ENCODE measurements around the gene CADPS2.
"Not testable (repeated sequence)": the region's sequence is repeated elsewhere in the genome, so short reads cannot be mapped to it uniquely, and the experiment has no call there.

The CADPS2 gene

DNA sequence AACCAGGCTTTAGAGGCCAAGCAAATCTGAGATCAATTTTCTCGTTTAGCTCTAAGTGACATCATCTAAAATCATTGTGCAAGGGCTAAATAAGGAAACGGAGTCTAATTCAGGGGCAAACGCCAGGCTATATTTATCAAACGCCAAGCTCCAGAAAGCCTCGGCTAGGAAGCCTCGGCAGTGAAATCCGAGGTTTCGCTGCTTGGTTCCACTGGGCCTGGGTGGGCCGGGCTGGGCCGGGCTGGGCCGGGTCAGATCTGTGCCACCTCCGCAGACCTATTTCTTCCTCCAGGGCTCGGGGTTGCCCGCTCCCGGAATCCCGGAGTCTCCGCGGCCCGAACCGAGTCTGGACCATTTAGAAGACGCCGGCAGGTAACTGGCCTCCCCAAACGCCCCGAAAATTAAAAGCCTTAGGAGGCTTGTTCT lies 581.3 kb downstream of the CADPS2 start:
- DNase-seq: peak; percentile 37

DNA sequence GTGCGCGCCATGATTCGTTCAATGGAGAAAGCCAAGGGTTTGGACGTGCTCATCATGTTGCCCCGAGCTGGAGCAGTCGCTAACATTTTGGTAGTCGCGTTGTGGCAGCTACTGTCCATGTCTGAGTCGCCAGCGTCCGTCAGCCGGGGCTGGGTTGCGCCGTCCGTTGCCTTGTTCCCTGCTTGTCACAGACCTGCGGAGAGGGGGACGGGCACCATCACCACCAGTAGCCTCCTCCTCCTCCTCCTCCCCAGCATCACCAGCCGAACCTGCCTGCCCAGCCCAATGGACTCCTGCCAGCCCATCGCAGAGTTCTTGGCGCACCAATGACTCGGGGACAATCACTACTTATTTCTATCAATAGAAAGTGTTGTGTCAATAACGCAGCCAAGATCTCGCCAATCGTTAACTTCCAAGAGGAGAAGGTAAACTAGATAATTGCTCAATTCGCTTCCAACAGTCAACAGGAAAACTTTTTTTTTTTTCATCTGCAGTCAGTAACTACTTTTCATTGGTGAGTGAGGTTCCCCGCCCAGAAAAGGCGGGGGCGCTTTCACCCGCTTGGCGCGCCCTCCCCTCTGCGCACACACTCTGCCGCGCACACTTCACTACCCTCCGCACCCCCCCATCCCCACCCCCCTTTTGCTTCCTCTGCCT lies 581.8 kb downstream of the CADPS2 start, which contains the start of gene FEZF1:
TSS of gene FEZF1 (minus strand) at position 432 of the 657 bp plus-strand sequence. CDS start at position 119, 313 bp downstream.
- peak; percentile 64 for DNase-seq

DNA sequence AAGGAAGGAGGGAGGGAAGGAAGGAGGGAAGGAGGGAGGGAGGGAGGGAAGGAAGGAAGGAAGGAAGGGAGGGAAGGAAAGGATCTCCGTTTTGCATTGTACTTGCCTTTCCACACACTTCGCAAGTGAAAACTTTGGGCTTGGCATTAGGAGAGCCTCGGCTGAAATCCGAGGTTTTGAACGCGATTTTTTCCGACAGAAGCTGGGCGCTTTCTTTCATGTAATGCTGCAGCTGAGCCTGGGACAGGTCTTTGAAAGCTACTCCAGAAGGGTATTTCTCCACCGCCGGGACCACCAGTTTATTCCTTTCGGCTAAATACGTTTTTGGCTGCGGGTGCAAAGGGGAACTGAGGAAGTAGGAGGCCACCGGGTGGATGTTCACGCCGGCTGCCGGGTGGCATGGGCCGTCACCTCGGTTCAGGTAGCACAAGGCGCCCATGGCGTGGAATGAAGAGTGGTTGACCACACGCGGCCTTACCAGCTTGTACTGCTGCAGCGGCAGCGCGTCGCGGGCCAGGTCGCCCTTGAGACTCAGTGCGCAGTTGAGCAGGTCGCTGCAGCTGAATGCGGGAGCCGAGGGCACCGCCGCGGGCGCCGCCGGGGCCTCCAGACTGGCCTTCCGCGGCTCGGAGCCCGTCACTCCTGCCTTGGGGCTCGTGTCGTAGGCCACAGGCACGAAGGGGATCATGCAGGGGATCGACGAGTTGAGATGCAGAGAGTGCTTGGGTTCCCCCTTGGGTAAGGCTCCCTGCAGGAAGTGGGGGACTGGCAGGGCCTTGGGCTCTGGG lies 582.5 kb downstream of the CADPS2 start:
- DNase-seq: no peak

DNA sequence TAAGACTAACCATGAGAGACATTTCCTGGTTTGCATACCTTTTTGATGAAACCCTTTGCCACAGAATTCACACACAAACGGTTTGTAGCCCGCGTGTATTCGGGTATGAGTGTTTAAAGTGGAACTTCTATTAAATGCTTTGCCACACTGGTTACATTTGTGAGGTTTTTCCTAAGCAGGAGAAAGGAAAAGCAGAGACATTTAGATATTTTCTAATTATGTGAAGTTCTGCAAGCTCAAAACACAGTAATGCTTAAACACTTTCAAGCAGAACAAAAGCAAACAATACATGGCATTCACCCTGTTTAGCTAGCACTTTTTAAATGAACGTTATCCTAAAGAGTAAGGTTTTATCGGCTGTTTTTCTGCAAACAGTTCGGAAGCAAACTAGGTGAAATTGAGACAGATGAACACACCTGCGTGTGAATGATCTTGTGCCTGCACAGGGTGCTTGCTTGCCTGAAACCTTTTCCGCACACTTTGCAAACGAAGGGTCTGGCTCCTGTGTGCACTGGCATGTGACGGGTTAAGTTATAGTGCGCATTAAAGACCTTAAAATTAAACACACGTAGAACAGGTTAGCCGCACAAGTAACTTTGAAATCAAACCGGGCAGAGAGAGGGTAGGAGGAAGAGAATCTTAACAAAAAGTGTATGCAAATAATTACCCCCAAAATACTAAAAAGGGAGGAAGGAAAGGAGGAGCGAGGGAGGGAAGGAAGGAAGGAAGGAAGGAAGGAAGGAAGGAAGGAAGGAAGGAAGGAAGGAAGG lies 583.3 kb downstream of the CADPS2 start:
- no peak for DNase-seq

DNA sequence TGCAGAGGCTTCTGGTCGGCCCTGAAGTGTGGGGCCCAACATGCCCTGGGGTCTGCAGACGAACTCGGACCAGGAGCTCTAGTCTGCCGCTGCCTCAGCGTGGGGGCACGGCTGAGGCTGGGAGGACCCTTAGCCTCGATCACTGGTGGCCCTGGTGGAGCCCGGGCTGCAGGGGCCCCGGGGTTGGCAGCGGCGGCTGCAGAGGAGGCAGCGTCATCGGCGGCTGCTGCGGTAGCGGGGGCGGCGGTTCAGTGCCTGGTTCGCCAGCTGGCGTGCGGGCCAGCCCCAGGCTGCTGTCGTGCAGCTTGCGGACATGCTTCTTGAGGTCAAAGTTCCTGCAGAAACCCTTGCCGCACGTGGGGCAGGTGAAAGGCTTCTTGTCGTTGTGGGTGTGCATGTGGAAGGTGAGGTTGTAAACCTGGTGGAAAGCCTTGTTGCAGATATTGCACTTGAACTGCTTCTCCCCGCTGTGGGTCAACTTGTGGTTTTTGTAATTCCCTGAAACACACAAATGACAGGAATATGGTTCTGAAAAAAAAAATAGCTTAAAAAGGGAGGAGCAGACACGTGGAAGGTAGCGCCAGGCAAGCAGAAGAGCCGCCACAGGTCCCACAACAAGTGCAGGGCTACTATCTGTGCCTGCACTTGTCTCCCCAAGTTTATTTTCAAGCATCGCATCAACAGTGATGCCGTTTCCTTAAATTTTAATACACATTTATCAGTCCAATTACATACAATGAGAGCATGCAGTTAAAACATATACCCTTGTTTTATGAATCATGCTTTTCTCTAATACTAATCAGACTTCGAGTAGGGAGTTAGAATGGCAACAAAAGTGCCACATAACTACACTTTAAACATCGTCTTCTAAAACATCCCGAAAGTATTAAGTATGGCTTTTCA lies 584.2 kb downstream of the CADPS2 start:
- no peak for DNase-seq

DNA sequence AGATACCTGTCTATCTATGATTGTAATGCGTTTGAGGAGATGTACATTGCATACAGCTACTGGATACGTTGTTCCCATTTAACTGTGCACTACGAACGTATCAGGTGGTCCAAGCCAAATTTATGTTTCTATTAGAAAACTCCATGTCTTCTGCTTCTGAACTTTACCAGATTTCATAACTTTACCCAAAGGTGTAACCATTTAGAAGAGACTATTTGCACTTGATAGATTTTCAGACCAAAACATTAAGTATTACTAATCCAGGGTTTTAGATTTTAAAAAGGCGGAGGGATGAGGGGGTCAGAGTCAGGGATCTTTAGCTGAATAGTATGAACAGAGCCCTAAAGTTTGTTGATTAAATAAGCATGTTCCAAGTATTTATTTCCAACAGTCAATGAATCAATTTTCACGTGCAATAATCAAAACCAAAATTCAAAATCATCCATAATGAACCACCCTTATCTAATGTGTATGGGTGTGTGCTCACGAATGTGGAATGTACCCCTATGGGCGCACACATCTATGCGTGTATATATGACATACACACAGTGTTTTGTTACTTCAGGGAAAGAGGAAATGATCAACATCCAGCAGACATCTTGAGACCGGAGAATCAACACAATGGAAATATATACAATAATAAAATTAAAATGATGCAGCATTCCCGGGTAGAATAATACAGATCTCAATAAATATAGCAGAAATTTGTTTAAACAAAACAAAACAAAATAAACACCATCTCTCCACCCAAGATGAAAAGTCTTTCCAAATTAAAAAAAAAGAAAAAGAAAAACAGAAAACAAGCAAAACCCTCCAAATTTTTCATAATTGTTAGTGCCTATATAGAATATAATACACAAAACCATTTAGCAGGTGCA lies 585.1 kb downstream of the CADPS2 start:
- no peak for DNase-seq

DNA sequence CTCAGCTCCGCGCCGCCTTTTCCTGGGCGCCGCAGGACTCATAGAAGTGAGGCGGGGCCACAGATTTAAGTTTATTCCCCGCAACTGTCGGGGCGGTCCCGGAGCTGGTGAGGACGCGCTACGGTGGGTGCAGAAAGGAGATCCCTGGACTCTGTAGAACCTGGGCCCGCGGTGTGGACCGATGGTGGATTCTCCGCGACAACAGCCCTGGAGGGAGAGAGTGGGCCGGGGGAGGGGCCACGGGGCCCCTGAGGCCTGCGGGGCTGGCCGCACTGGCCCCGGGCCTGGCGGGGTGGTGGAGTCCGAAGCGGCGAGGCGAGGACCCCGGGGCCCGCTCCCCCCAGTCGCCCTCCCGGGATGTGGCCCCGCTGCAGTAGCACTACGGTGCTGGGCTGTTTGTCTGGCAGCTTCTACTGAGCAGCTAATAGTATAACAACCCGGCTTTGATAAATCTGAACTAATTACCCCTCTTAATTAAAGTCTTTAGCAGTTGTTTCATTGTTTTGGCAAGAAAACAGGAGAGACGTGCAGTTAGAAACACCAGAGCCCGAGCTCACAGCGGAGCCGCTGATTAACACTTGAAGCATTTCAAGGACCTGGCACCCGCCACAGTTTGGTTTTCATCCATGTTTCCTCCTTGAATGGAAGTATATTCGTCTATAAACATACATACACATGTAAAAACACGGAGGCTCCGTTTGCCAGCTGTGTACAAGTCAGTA lies 585.9 kb downstream of the CADPS2 start:
- DNase-seq: no peak

DNA sequence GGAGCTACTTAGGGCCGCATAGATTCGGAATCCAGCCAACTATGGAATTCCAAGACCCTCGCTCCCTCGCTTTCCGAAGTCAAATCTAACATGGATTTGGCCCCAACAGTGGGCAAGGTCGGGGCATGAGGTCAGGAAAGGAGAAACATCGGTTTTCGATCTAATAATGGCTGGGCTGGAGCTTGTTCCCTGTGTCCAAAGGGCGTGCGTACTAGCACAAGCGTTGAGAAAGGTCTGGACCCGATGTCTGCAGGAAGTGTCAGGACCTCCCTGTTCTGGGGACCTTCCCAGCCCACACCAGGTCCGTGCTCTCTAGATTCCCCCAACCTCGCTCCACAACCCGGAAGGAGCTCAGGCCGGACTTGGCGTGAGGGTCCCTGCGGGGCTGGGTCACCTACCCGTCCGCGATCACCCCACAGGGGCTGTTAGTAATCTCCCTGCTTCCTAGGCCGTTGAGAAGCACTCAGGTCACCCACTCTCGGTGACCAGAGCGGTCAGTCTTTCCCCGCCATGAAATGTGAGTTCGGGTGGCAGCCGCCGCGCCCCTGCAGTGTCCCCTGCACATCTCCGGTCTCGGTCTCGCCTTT lies 586.5 kb downstream of the CADPS2 start:
- no peak for DNase-seq

DNA sequence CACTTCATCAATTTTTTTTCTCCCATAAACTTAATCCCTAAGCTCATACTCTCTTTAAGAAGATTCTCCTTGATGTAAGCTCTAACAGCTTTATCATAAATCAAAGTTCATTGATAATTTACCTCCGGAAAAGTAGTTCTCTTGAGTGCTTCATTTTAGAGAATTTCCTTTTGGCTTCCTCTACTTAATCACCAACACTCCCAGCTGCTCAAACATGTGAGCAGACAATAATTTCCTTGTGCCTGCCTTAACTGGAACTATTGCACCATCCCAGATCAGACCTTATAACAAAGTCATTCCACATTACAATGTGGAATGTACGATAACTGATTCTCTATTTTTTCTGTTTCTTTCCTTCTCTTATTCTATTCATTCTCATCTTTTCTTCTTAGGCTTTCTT lies 587.6 kb downstream of the CADPS2 start:
- no peak for DNase-seq

DNA sequence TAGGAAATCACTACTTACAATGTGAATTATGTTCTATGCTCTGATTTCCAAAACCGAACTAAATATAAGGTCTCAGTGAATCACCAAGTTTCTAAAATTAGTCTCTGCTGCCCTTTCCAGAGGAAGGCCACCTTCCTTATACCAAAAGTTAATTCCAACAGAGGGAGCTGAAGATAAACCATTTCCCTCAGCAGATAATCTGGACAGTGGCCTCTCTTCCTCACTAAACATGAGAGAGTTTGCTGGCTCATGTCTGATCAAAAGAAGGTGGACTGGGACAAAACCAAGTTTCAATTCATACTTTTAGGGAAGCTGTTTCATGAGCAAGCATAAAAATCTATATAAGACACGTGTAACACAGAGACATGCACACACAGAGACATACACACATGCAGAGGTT lies 588.1 kb downstream of the CADPS2 start:
- no peak for DNase-seq

DNA sequence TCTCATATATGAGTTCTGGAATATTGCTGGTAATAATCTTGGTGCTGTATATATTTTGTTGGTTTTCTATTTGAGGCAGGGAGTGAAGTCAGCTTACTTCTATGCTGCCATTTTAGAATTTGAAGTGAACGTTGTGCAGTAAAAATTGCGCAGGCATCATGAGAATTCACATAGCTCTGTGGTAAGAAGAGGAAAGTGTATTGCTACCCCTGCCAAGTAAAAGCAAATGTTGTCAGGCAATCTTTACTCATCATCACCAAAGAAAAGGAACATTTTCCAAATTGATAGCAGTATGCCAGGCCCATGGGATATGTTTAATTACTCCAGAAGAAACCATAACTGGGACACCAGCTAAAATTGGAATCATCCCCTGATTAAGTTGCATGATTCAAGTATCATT lies 595.1 kb downstream of the CADPS2 start:
- no peak for DNase-seq

DNA sequence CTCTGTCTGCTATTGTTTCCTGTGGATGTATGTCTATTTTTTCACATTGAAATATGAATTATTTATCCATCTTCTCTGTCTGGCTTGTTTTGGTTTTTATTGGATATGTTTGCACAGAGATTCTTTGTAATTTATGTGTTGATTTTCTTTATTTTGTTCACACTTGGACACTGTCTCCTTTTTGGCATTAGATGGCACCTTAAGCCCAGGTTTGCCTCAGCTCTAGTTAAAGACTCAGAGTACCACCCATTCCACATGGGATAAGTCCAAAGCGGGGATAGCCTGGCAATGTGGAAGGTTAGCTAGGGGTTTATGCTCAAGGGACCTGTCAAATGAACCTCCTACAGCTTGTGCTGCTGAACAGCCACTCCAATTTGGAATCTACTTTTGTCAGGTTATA lies 595.8 kb downstream of the CADPS2 start:
- DNase-seq: no peak

DNA sequence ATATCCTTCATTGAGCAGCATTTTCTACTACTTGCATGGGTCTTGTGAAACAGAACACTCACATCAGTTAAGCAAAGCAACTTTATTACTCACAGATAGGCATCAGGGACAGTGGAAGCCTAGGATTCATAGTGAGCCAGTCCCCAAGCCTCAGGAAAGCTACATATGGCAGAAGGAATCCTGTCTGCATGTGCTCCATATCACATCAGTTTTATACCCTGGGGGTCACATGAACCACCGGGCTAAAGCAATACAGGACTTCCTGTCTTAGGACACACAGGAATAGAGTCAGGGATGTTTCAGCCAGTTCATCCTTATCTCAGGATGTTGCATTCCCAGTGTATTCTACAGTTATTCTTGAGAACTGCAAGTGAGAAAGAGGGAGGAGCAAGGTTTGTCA lies 596.8 kb downstream of the CADPS2 start:
- no peak for DNase-seq

DNA sequence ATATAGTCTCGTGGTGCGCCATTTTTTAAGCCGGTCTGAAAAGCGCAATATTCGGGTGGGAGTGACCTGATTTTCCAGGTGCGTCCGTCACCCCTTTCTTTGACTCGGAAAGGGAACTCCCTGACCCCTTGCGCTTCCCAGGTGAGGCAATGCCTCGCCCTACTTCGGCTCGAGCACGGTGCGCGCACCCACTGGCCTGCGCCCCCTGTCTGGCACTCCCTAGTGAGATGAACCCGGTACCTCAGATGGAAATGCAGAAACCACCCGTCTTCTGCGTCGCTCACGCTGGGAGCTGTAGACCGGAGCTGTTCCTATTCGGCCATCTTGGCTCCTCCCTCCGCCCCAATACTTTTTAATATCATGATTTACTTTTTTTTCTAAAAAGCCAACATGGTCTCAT lies 601.7 kb downstream of the CADPS2 start:
- DNase-seq: not testable (repeated sequence)

DNA sequence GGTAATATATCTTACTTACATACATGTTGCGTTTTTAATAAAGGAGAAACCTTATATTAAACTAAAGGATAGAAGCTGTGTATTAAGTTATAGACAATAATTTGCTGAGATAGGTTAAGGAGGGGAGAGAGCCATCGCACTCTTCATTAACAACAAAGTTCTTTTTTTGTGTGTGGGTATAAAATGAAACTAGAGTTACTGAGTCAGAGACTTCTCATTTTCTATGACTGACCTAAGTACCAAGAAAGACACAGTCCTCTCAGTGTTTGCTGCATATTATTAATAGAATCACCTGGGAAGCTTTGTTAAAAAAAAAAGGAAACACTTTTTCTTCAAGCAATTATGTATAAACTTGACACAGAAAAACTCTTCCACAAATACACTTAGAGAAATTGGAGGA lies 613.1 kb downstream of the CADPS2 start:
- DNase-seq: no peak

DNA sequence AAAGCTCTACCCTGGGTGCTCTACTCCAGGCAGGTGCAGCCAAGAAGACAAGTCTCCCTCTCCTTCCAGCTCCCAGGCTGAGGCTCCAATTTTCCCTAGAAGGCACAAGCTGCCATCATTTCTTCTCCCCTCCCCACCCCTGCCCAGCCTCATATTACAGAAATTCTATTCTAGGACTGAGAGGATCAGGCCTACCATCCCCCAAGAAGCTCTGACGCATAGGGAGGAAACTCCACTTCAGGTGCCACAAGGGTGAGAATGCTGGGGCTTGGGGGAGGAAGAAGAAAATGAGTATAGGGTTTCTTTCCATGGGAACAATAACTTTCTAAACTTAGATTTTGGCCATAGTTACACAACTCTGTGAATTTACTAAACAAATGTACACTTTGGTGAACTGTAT lies 617.0 kb downstream of the CADPS2 start:
- no peak for DNase-seq
